Measurements from ENCODE around the gene MYOCD.
A peak's percentile ranks its signal among the peaks of the same experiment; 100 is the strongest.

MYOCD gene

GRCh38 chr17:12789075-12789480 is 123.4 kb downstream of the MYOCD start:
- peak overlapping the region; percentile 88 for H3K4me3 ChIP-seq (ENCODE audit: insufficient read length, low read depth)
- H3K9ac ChIP-seq (ENCODE audit: insufficient read length, low read depth), result no peak overlapping the region
- no peaks in the 10 kb centered on the region for H3K4me1 ChIP-seq (ENCODE audit: insufficient read depth, insufficient read length)
- H3K9me3 ChIP-seq (ENCODE audit: insufficient read depth, low read length), result no peaks in the 10 kb centered on the region
- DNase-seq (ENCODE audit: low read depth, low spot score), result peak; percentile 44
- no peak for TF ChIP-seq YY1 (IDR thresholded peaks at IDR 0.05; ENCODE audit: insufficient read depth, insufficient read length)
- no peak for TF ChIP-seq ZNF274 (IDR thresholded peaks at IDR 0.05; ENCODE audit: low read depth, low read length)
- no peak for TF ChIP-seq SUZ12 (IDR thresholded peaks at IDR 0.05; ENCODE audit: extremely low read depth, insufficient read depth, insufficient read length)
- peaks cover 15% of the 10 kb centered on the region for H3K27me3 ChIP-seq (ENCODE audit: insufficient read depth, insufficient read length)
- H3K36me3 ChIP-seq (ENCODE audit: insufficient read depth, insufficient read length, low read length), result no peaks in the 10 kb centered on the region

GRCh38 chr17:12789481-12790248 is 124.0 kb downstream of the MYOCD start, which contains the start of gene ARHGAP44:
Gene ARHGAP44 (plus strand): TSS chr17:12789498. CDS start chr17:12789839, 341 bp downstream.
- H3K4me1 ChIP-seq (ENCODE audit: insufficient read depth, insufficient read length), result no peaks in the 10 kb centered on the region
- peak; percentile 20 for DNase-seq (ENCODE audit: low read depth, low spot score)
- H3K36me3 ChIP-seq (ENCODE audit: insufficient read depth, insufficient read length, low read length), result no peaks in the 10 kb centered on the region
- peak within 1 kb of the TSS; percentile 80 for H3K9ac ChIP-seq (ENCODE audit: insufficient read length, low read depth)
- H3K4me3 ChIP-seq (ENCODE audit: insufficient read length, low read depth), result peak within 1 kb of the TSS; percentile 88
- peaks cover 15% of the 10 kb centered on the region for H3K27me3 ChIP-seq (ENCODE audit: insufficient read depth, insufficient read length)
- H3K9me3 ChIP-seq (ENCODE audit: insufficient read depth, low read length), result no peaks in the 10 kb centered on the region
- no peak for TF ChIP-seq ZNF274 (IDR thresholded peaks at IDR 0.05; ENCODE audit: low read depth, low read length)
- no peak for TF ChIP-seq SUZ12 (IDR thresholded peaks at IDR 0.05; ENCODE audit: extremely low read depth, insufficient read depth, insufficient read length)
- TF ChIP-seq YY1 (IDR thresholded peaks at IDR 0.05; ENCODE audit: insufficient read depth, insufficient read length), result no peak

- no peak for DNase-seq (ENCODE audit: low read depth, low spot score)
These were observed 124.8 kb downstream of the MYOCD start for GRCh38 chr17:12790249-12791106.

GRCh38 chr17:12794919-12795532 is 129.3 kb downstream of the MYOCD start:
- no peaks in the 10 kb centered on the region for H3K36me3 ChIP-seq (ENCODE audit: insufficient read depth, insufficient read length, low read length)
- TF ChIP-seq ZNF274 (IDR thresholded peaks at IDR 0.05; ENCODE audit: low read depth, low read length) (no peak), YY1 (IDR thresholded peaks at IDR 0.05; ENCODE audit: insufficient read depth, insufficient read length) (no peak), SUZ12 (IDR thresholded peaks at IDR 0.05; ENCODE audit: extremely low read depth, insufficient read depth, insufficient read length) (no peak)
- no peaks in the 10 kb centered on the region for H3K27me3 ChIP-seq (ENCODE audit: insufficient read depth, insufficient read length)
- no peaks in the 10 kb centered on the region for H3K4me1 ChIP-seq (ENCODE audit: insufficient read depth, insufficient read length)
- H3K9ac ChIP-seq (ENCODE audit: insufficient read length, low read depth), result no peak overlapping the region
- DNase-seq (ENCODE audit: low read depth, low spot score), result no peak
- peaks cover 6% of the 10 kb centered on the region; the same call in 1 of the 2 replicates for H3K9me3 ChIP-seq (ENCODE audit: insufficient read depth, low read length)
- H3K4me3 ChIP-seq (ENCODE audit: insufficient read length, low read depth), result no peak overlapping the region

More at GRCh38 chr17:12790249-12791106, 124.8 kb downstream of the MYOCD start:
- H3K9ac ChIP-seq (ENCODE audit: insufficient read length, low read depth), result peak overlapping the region; percentile 80
- H3K4me3 ChIP-seq (ENCODE audit: insufficient read length, low read depth), result peak overlapping the region; percentile 88
- no peaks in the 10 kb centered on the region for H3K4me1 ChIP-seq (ENCODE audit: insufficient read depth, insufficient read length)
- TF ChIP-seq SUZ12 (IDR thresholded peaks at IDR 0.05; ENCODE audit: extremely low read depth, insufficient read depth, insufficient read length) (no peak), YY1 (IDR thresholded peaks at IDR 0.05; ENCODE audit: insufficient read depth, insufficient read length) (no peak), ZNF274 (IDR thresholded peaks at IDR 0.05; ENCODE audit: low read depth, low read length) (no peak)
- H3K27me3 ChIP-seq (ENCODE audit: insufficient read depth, insufficient read length), result peaks cover 15% of the 10 kb centered on the region
- H3K36me3 ChIP-seq (ENCODE audit: insufficient read depth, insufficient read length, low read length), result no peaks in the 10 kb centered on the region
- no peaks in the 10 kb centered on the region for H3K9me3 ChIP-seq (ENCODE audit: insufficient read depth, low read length)

- no peak overlapping the region for H3K4me3 ChIP-seq (ENCODE audit: insufficient read length, low read depth)
- TF ChIP-seq ZNF274 (IDR thresholded peaks at IDR 0.05; ENCODE audit: low read depth, low read length), result no peak
- TF ChIP-seq YY1 (IDR thresholded peaks at IDR 0.05; ENCODE audit: insufficient read depth, insufficient read length), result no peak
- no peak for TF ChIP-seq SUZ12 (IDR thresholded peaks at IDR 0.05; ENCODE audit: extremely low read depth, insufficient read depth, insufficient read length)
- H3K27me3 ChIP-seq (ENCODE audit: insufficient read depth, insufficient read length), result no peaks in the 10 kb centered on the region
- no peaks in the 10 kb centered on the region for H3K36me3 ChIP-seq (ENCODE audit: insufficient read depth, insufficient read length, low read length)
- no peaks in the 10 kb centered on the region for H3K4me1 ChIP-seq (ENCODE audit: insufficient read depth, insufficient read length)
- DNase-seq (ENCODE audit: low read depth, low spot score), result no peak
- H3K9ac ChIP-seq (ENCODE audit: insufficient read length, low read depth), result no peak overlapping the region
- peaks cover 6% of the 10 kb centered on the region; the same call in 1 of the 2 replicates for H3K9me3 ChIP-seq (ENCODE audit: insufficient read depth, low read length)
These were observed 135.2 kb downstream of the MYOCD start for GRCh38 chr17:12800855-12801365.

- H3K4me1 ChIP-seq (ENCODE audit: insufficient read depth, insufficient read length), result no peaks in the 10 kb centered on the region
- peaks cover 38% of the 10 kb centered on the region; the same call in 1 of the 2 replicates for H3K9me3 ChIP-seq (ENCODE audit: insufficient read depth, low read length)
- no peaks in the 10 kb centered on the region for H3K27me3 ChIP-seq (ENCODE audit: insufficient read depth, insufficient read length)
- no peak overlapping the region for H3K9ac ChIP-seq (ENCODE audit: insufficient read length, low read depth)
- no peaks in the 10 kb centered on the region for H3K36me3 ChIP-seq (ENCODE audit: insufficient read depth, insufficient read length, low read length)
- H3K4me3 ChIP-seq (ENCODE audit: insufficient read length, low read depth), result no peak overlapping the region
- no peak for DNase-seq (ENCODE audit: low read depth, low spot score)
- TF ChIP-seq ZNF274 (IDR thresholded peaks at IDR 0.05; ENCODE audit: low read depth, low read length) (no peak), YY1 (IDR thresholded peaks at IDR 0.05; ENCODE audit: insufficient read depth, insufficient read length) (no peak), SUZ12 (IDR thresholded peaks at IDR 0.05; ENCODE audit: extremely low read depth, insufficient read depth, insufficient read length) (no peak)
These were observed 140.9 kb downstream of the MYOCD start for GRCh38 chr17:12806630-12807029.
